Endodermal cell (in vitro differentiated cells): ENCODE measurements around the gene AMBRA1. TPM values are rescaled to one million over a fixed set of nuclear protein-coding genes. Genes with fewer than 3 reads are reported as not detected.

ENCODE experiments used
- DNase-seq: peaks from one replicate; pipeline ENCODE4 v3.0.0-alpha.2; 2017
- H3K27ac ChIP-seq: 2 replicates; pipeline ENCODE4 v1.5.1; 2013; ENCODE audit warnings: mild to moderate bottlenecking, low read depth, low read length, moderate library complexity
- H3K27me3 ChIP-seq: 2 replicates; pipeline ENCODE4 v1.6.1; 2013; ENCODE audit warnings: mild to moderate bottlenecking, low read length, moderate library complexity; ENCODE audit not compliant: insufficient read depth, control insufficient read depth, poor library complexity, severe bottlenecking
- H3K36me3 ChIP-seq: 2 replicates; pipeline ENCODE4 v1.7.0; 2013; ENCODE audit warnings: mild to moderate bottlenecking, low read length, moderate library complexity; ENCODE audit not compliant: control insufficient read depth, insufficient read depth
- H3K4me1 ChIP-seq: one replicate; pipeline ENCODE4 v1.7.0; 2013; ENCODE audit warnings: low read length; ENCODE audit not compliant: control insufficient read depth, insufficient read depth
- H3K4me3 ChIP-seq: 2 replicates; pipeline ENCODE4 v1.5.1; 2013; ENCODE audit warnings: mild to moderate bottlenecking, low read length, moderate library complexity
- H3K9ac ChIP-seq: 2 replicates; pipeline ENCODE4 v1.6.1; 2013; ENCODE audit warnings: mild to moderate bottlenecking, low read length, moderate library complexity; ENCODE audit not compliant: poor library complexity, severe bottlenecking; ENCODE audit errors: extremely low read depth
- H3K9me3 ChIP-seq: 2 replicates; pipeline ENCODE4 v1.6.1; 2013; ENCODE audit warnings: mild to moderate bottlenecking, low read length, moderate library complexity; ENCODE audit not compliant: control insufficient read depth
- H3K27ac Mint-ChIP-seq: 2 replicates; pipeline ENCODE4 v1.8.0; 2020; ENCODE audit warnings: mixed read lengths
- H3K27me3 Mint-ChIP-seq: 2 replicates; pipeline ENCODE4 v1.8.0; 2021; ENCODE audit warnings: mild to moderate bottlenecking, mixed read lengths; ENCODE audit not compliant: insufficient read depth
- H3K36me3 Mint-ChIP-seq: 2 replicates; pipeline ENCODE4 v1.8.0; 2020; ENCODE audit warnings: low read depth, mixed read lengths
- H3K4me1 Mint-ChIP-seq: 2 replicates; pipeline ENCODE4 v1.8.0; 2020; ENCODE audit warnings: mixed read lengths
- H3K4me3 Mint-ChIP-seq: 2 replicates; pipeline ENCODE4 v1.8.0; 2020; ENCODE audit warnings: mild to moderate bottlenecking, moderate library complexity, mixed read lengths
- H3K9me3 Mint-ChIP-seq: 2 replicates; pipeline ENCODE4 v1.8.0; 2020; ENCODE audit warnings: mild to moderate bottlenecking, mixed read lengths
- WGBS, 2 experiments: methylation state at CpG; one replicate each; pipeline versions ENCODE4 v1.1.5 to v1.1.7; 2013; ENCODE audit warnings: missing lambda C conversion rate in 2 of 2, mixed read lengths in 1 of 2; ENCODE audit not compliant: insufficient coverage in 1 of 2, insufficient read length in 1 of 2; 5-methylcytosine and 5-hydroxymethylcytosine counted together
- total RNA-seq, 2 donors: library from RNA; stranded (reverse); fragmentation: NEBNext Ultra II Directional in 1 of 2; extraction: Animal tissue kit (Norgen Biotek cat#: 25700) in 1 of 2; gene quantifications; 2 replicates in 1 of 2; 3 replicates in 1 of 2; pipeline ENCODE4 v1.2.1, GENCODE V29; 2021
- TF ChIP-seq, protein P1 (sequence below): fragments of 200-600 bp; sonication (generic); conservative IDR thresholded peaks from 2 replicates; pipeline ENCODE4 v1.5.0; 2021; ENCODE audit warnings: antibody characterized with exemption, mild to moderate bottlenecking

AMBRA1 gene
- total RNA-seq, 2 donors from 2014 or later = 54.5 to 67.8 TPM

DNA sequence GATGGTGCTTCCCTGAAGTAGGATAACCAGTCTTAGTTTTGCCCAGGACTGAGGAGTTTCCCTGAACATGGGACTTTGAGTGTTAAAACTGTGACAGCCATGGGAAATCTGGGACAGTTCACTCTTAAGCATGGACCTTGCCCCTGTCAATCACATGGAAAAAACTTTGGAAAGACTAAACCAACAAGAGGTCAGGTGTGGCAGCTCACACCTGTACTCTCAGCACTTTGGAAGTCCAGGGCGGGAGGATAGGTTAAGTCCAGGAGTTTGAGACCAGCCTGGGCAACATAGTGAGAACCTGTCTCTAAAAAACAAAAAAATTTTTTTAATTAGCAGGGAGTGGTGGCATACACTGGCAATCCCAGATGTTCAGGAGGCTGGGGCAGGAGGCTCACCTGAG, 3.3 kb upstream of the AMBRA1 start:
- Mint-ChIP-seq H3K4me3 (no peak overlapping the region), H3K27ac (no peak overlapping the region), H3K4me1 (peaks cover 14% of the 10 kb centered on the region), H3K36me3 (peaks cover 2% of the 10 kb centered on the region), H3K27me3 (no peaks in the 10 kb centered on the region), H3K9me3 (no peaks in the 10 kb centered on the region)
- TF ChIP-seq, protein P1, sequence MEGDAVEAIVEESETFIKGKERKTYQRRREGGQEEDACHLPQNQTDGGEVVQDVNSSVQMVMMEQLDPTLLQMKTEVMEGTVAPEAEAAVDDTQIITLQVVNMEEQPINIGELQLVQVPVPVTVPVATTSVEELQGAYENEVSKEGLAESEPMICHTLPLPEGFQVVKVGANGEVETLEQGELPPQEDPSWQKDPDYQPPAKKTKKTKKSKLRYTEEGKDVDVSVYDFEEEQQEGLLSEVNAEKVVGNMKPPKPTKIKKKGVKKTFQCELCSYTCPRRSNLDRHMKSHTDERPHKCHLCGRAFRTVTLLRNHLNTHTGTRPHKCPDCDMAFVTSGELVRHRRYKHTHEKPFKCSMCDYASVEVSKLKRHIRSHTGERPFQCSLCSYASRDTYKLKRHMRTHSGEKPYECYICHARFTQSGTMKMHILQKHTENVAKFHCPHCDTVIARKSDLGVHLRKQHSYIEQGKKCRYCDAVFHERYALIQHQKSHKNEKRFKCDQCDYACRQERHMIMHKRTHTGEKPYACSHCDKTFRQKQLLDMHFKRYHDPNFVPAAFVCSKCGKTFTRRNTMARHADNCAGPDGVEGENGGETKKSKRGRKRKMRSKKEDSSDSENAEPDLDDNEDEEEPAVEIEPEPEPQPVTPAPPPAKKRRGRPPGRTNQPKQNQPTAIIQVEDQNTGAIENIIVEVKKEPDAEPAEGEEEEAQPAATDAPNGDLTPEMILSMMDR = no peak
- no peak for DNase-seq
- H3K27ac ChIP-seq = no peak overlapping the region
- 92% methylated on average over 1 of the region's 1 CpG; no CpG with 5 or more reads in 1 of the 2 experiments for WGBS, 2 experiments
- H3K9me3 ChIP-seq = no peaks in the 10 kb centered on the region
- H3K9ac ChIP-seq = no peak overlapping the region
- peaks cover 5% of the 10 kb centered on the region for H3K4me1 ChIP-seq
- H3K4me3 ChIP-seq = no peak overlapping the region
- no peaks in the 10 kb centered on the region for H3K27me3 ChIP-seq
- peaks cover 3% of the 10 kb centered on the region for H3K36me3 ChIP-seq

DNA sequence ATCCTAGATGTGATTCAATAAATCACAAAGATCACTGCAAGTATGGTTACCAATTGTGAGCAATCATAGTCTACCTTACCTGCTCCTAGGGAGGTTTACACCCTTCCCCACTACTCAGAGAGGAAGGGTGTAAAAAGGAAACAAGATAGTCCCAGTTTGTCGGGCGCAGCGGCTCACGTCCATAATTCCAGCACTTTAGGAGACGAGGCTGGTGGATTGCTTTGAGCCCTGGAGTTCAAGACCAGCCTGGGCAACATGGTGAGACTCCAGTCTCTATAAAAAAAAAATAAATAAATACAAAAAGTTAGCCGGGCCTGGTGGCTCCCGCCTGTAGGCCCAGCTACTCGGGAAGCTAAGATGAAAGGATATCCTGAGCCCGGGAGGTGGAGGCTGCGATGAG, 962 bp upstream of the AMBRA1 start:
- Histone ChIP-seq H3K27ac (no peak overlapping the region), H3K36me3 (no peaks in the 10 kb centered on the region), H3K4me3 (peak overlapping the region; percentile 96), H3K9ac (no peak overlapping the region), H3K9me3 (no peaks in the 10 kb centered on the region), H3K4me1 (peaks cover 5% of the 10 kb centered on the region), H3K27me3 (no peaks in the 10 kb centered on the region)
- H3K4me3 Mint-ChIP-seq = peak overlapping the region; percentile 94
- 92 to 95% methylated on average over 9 to 10 of the region's 10 CpGs for whole genome bisulfite sequencing, 2 experiments
- H3K27me3 Mint-ChIP-seq = no peaks in the 10 kb centered on the region
- no peaks in the 10 kb centered on the region for H3K9me3 Mint-ChIP-seq
- H3K4me1 Mint-ChIP-seq = peaks cover 24% of the 10 kb centered on the region
- DNase-seq = no peak
- no peak overlapping the region for H3K27ac Mint-ChIP-seq
- peaks cover 1% of the 10 kb centered on the region for H3K36me3 Mint-ChIP-seq
- TF ChIP-seq, protein P1 = no peak

DNA sequence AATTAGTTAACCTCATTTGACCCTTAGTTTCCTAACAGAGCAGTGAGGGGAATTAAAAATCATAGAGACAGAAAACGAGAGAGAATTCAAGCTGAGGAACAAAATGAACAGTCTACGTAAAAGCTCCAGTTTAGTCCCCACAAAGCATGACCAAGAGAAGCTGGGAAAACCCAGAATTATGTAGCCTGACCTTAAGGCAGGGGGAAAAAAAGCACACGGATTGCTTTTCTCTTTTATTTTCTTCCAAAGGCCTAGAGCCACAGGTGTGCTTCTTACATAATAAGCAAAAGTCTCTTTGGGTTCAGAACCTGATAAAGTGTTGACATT, 514 bp upstream of the AMBRA1 start:
- H3K27ac ChIP-seq = peak overlapping the region; percentile 14

More for the DNA sequence above, 514 bp upstream of the AMBRA1 start:
- H3K36me3 ChIP-seq = no peaks in the 10 kb centered on the region
- Mint-ChIP-seq H3K4me3 (peak overlapping the region; percentile 94), H3K36me3 (peaks cover 2% of the 10 kb centered on the region), H3K9me3 (no peaks in the 10 kb centered on the region), H3K27me3 (no peaks in the 10 kb centered on the region), H3K4me1 (peaks cover 24% of the 10 kb centered on the region), H3K27ac (peak overlapping the region; percentile 99)
- WGBS, 2 experiments = 59 to 79% methylated on average over 2 to 3 of the region's 3 CpGs
- no peak for DNase-seq
- H3K27me3 ChIP-seq = no peaks in the 10 kb centered on the region
- TF ChIP-seq, protein P1 = no peak
- H3K9me3 ChIP-seq = no peaks in the 10 kb centered on the region
- peak overlapping the region; percentile 83 for H3K9ac ChIP-seq
- H3K4me3 ChIP-seq = peak overlapping the region; percentile 96
- H3K4me1 ChIP-seq = peaks cover 5% of the 10 kb centered on the region
